ENCODE results near the gene HAP1. TPM values are rescaled to one million over a fixed set of nuclear protein-coding genes. Genes with fewer than 3 reads are reported as not detected.

Gene HAP1
- total and polyA plus RNA-seq, 2 of the 8 experiments (the other 6 are each of a cell fraction or from before 2014, with no cell fraction given) = 2.3 to 3.6 TPM

DNA sequence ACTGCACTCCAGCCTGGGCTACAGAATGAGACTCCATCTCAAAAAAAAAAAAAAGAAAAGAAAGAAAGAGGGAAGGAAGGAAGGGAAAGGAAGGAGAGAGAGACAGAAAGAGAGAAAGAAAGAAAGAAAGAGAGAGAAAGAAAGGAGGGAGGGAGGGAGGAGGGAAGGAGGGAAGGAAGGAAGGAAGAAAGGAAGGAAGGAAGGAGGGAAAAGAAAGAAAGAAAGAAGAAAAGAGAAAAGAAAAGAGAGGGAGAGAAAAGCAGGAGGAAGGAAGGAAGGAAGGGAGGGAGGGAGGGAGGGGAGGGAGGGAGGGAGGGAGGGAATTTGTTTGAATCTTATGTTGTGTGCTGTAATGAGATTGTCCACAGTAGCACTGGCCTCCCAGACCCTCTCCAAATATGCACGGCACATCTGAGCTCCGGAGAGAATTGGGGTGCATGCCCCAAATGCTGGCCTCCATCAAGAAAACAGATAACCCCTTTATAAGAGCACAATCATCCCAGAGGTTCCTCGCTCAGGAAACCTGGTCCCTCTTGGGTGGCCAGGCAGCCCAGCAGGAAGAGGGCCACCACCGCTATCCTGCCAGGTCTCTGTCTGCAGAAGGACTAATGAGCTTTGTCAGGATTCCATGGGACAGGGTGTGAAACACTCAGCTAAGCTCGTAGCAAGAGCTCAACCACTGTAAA is 54.6 kb downstream of the HAP1 start:
- H4K20me1 ChIP-seq (replicated peaks in 1 of 2; ENCODE audit: control insufficient read depth in 1 of 2, insufficient read depth in 2 of 2, low read length in 2 of 2) = no peaks in the 10 kb centered on the region
- no peak overlapping the region for H3K56ac ChIP-seq (replicated peaks; ENCODE audit: insufficient read length, low read depth, low read length)
- no peak overlapping the region for H3K27ac ChIP-seq (ENCODE audit: low read depth, low read length)
- no peak overlapping the region for H3K9ac ChIP-seq (replicated peaks in 1 of 4; ENCODE audit: extremely low read depth in 1 of 4, low read depth in 3 of 4, low read length in 3 of 4)
- no peaks in the 10 kb centered on the region for H3K27me3 ChIP-seq (replicated peaks in 1 of 4; ENCODE audit: control insufficient read depth in 3 of 4, extremely low read depth in 1 of 4, insufficient read depth in 3 of 4, low read length in 3 of 4)
- H3K79me1 ChIP-seq (ENCODE audit: low read depth, low read length) = no peaks in the 10 kb centered on the region
- no peak overlapping the region for H2BK12ac ChIP-seq (ENCODE audit: low read depth, low read length)
- no peak overlapping the region for H2BK15ac ChIP-seq (ENCODE audit: low read length)
- H2BK120ac ChIP-seq (replicated peaks; ENCODE audit: low read depth, low read length) = no peak overlapping the region
- no peak overlapping the region for H3K14ac ChIP-seq (ENCODE audit: insufficient read length)
- H3K9me3 ChIP-seq (ENCODE audit: insufficient read depth in 2 of 2, low read depth in 1 of 2, low read length in 1 of 2) = no peaks in the 10 kb centered on the region
- no peak overlapping the region for H2AFZ ChIP-seq (ENCODE audit: low read length)
- H3K23me2 ChIP-seq (ENCODE audit: low read depth, low read length) = no peaks in the 10 kb centered on the region
- TF ChIP-seq BCL11A (IDR thresholded peaks at IDR 0.05; ENCODE audit: low read depth in 2 of 2, low read length in 2 of 2) = no peak
- no peak for TF ChIP-seq EP300 (IDR thresholded peaks at IDR 0.05; ENCODE audit: borderline replicate concordance in 1 of 2, low read depth in 2 of 2, low read length in 2 of 2)
- TF ChIP-seq RAD21 (IDR thresholded peaks at IDR 0.05 in 1 of 2, conservative IDR thresholded peaks at IDR 0.05 in 1 of 2; ENCODE audit: low read depth in 2 of 2, low read length in 2 of 2) = no peak
- no peak for TF ChIP-seq CHD1 (IDR thresholded peaks at IDR 0.05; ENCODE audit: low read depth, low read length)
- TF ChIP-seq KDM4A (IDR thresholded peaks at IDR 0.05; ENCODE audit: low read depth, low read length, severe bottlenecking) = no peak
- no peak for TF ChIP-seq POLR2A (IDR thresholded peaks at IDR 0.05; ENCODE audit: control extremely low read depth in 1 of 2, low read depth in 2 of 2, low read length in 2 of 2)
- no peak for TF ChIP-seq SIN3A (conservative IDR thresholded peaks at IDR 0.05 in 1 of 2, IDR thresholded peaks at IDR 0.05 in 1 of 2; ENCODE audit: low read depth in 1 of 2, low read length in 2 of 2)
- no peak for TF ChIP-seq RXRA (IDR thresholded peaks at IDR 0.05; ENCODE audit: insufficient read depth, low read depth, low read length)
- TF ChIP-seq TAF1 (IDR thresholded peaks at IDR 0.05; ENCODE audit: low read depth, low read length) = no peak
- no peak for TF ChIP-seq SP4 (IDR thresholded peaks at IDR 0.05; ENCODE audit: low read length)
- TF ChIP-seq EGR1 (IDR thresholded peaks at IDR 0.05; ENCODE audit: borderline replicate concordance, low read depth, low read length) = no peak
- TF ChIP-seq TBP (IDR thresholded peaks at IDR 0.05; ENCODE audit: low read depth, low read length) = no peak
- H3K4me2 ChIP-seq (ENCODE audit: insufficient read depth in 1 of 2, low read depth in 2 of 2, low read length in 2 of 2) = no peak overlapping the region
- no peak overlapping the region for H2BK20ac ChIP-seq (ENCODE audit: low read length)
- H3K23ac ChIP-seq (ENCODE audit: insufficient read length) = no peak overlapping the region
- no peak overlapping the region for H3K4me3 ChIP-seq (ENCODE audit: extremely low read depth in 1 of 4, insufficient read depth in 2 of 4, low read depth in 3 of 4, low read length in 4 of 4)
- no peak overlapping the region for H4K5ac ChIP-seq (ENCODE audit: insufficient read length, low read depth, low read length)
- no peak overlapping the region for H4K91ac ChIP-seq (replicated peaks; ENCODE audit: insufficient read length, low read length)
- H4K8ac ChIP-seq (ENCODE audit: extremely low read depth, insufficient read depth, low read length) = no peak overlapping the region
- H2AK5ac ChIP-seq (ENCODE audit: low read depth, low read length) = no peak overlapping the region
- CTCF ChIA-PET (ENCODE audit: partially characterized antibody) = interaction anchor here (0.6 to 7.1 kb wide), 8 partner anchors 10 to 1541 kb away, joined by 3 to 59 read pairs (median 6); no protein-coding TSS in a partner anchor
- peaks cover 2 to 22% (median 11%) of the 10 kb centered on the region in 4 experiments; a peak in 6 of 7 replicates for H3K4me1 ChIP-seq (replicated peaks in 1 of 4; ENCODE audit: control insufficient read depth in 3 of 4, insufficient read depth in 4 of 4, low read length in 3 of 4)
- H3K4ac ChIP-seq (replicated peaks; ENCODE audit: insufficient read length, low read depth, low read length) = no peak overlapping the region
- H3K36me3 ChIP-seq (ENCODE audit: control insufficient read depth in 2 of 4, insufficient read depth in 4 of 4, low read length in 3 of 4) = no peaks in the 10 kb centered on the region
- DNase-seq (ENCODE audit: low read depth in 1 of 2, low spot score in 2 of 2) (no peak), FAIRE-seq (no peak)
- no peaks in the 10 kb centered on the region for H3K79me2 ChIP-seq (ENCODE audit: control insufficient read depth in 1 of 2, insufficient read depth in 2 of 2, low read length in 2 of 2)
- POLR2A ChIA-PET (ENCODE audit: partially characterized antibody) = interaction anchor here (0.8 to 9.2 kb wide), 5 partner anchors 10 to 162 kb away, joined by 3 to 233 read pairs (median 4); partner anchors contain the start of gene EIF1
- WGBS, 2 experiments (ENCODE audit: extremely low coverage in 1 of 2, insufficient coverage in 1 of 2, insufficient read length in 1 of 2, insufficient replicate concordance in 2 of 2, low coverage in 1 of 2, low lambda C conversion rate in 2 of 2, missing lambda C conversion rate in 1 of 2) = 81% methylated on average over 5 of the region's 5 CpGs; no CpG with 5 or more reads in 1 of the 2 experiments
- no peak overlapping the region for H2BK5ac ChIP-seq (ENCODE audit: low read depth, low read length)
- no peak overlapping the region for H3K18ac ChIP-seq (ENCODE audit: extremely low read depth, low read length)

Measured in H1 (cell line).